PC-9 (cell line): ENCODE measurements around the gene RANGAP1. TPM values are rescaled to one million over a fixed set of nuclear protein-coding genes. Genes with fewer than 3 reads are reported as not detected.
A peak's percentile ranks its signal among the peaks of the same experiment; 100 is the strongest.

Experiments
- BruUV-seq: library from RNA; stranded (reverse); fragments of 400-500 nt; replicated peaks from 2 replicates; lab custom pipeline; 2021; lab: Mats Ljungman, UMichigan
- CTCF ChIA-PET: fragments of 300-600 bp; sonication (Branson Sonifier 250); formaldehyde crosslinking; loops from one replicate; lab custom pipeline; 2022; ENCODE audit warnings: antibody characterized with exemption; lab: Charles Lee
- POLR2A ChIA-PET: fragments of 300-600 bp; sonication (Branson Sonifier 250); formaldehyde crosslinking; loops from one replicate; lab custom pipeline; 2022; ENCODE audit warnings: antibody characterized with exemption; ENCODE audit not compliant: unreplicated experiment; lab: Charles Lee
- DNase-seq, 2 experiments: peaks; one replicate each; pipeline versions ENCODE4 v3.0.0 to v3.0.0-alpha.2; 2015 to 2022; ENCODE audit warnings: mixed read lengths in 1 of 2
- H2AFZ ChIP-seq: fragments of 200-600 bp; sonication (generic); 2 replicates; pipeline ENCODE4 v1.8.1; 2017; ENCODE audit warnings: antibody characterized with exemption
- H3F3A ChIP-seq: fragments of 200-600 bp; sonication (generic); 2 replicates; pipeline ENCODE4 v1.8.1; 2017; ENCODE audit warnings: antibody characterized with exemption, mild to moderate bottlenecking, low read depth; ENCODE audit not compliant: insufficient read depth
- H3K27ac ChIP-seq: fragments of 200-600 bp; sonication (generic); 2 replicates; pipeline ENCODE4 v1.6.1; 2016; ENCODE audit warnings: mixed run types
- H3K27me3 ChIP-seq: fragments of 200-600 bp; sonication (generic); 2 replicates; pipeline ENCODE4 v1.6.1; 2016; ENCODE audit warnings: low read depth, mixed run types; ENCODE audit not compliant: insufficient read depth
- H3K36me3 ChIP-seq: fragments of 200-600 bp; sonication (generic); 2 replicates; pipeline ENCODE4 v1.6.1; 2016; ENCODE audit warnings: low read depth, mixed run types
- H3K4me1 ChIP-seq: fragments of 200-600 bp; sonication (generic); replicated peaks from 2 replicates; pipeline ENCODE4 v1.6.1; 2016; ENCODE audit warnings: mixed run types; ENCODE audit not compliant: insufficient read depth
- H3K4me2 ChIP-seq: fragments of 200-600 bp; sonication (generic); 2 replicates; pipeline ENCODE4 v1.6.1; 2017; ENCODE audit warnings: mixed run types
- H3K4me3 ChIP-seq: fragments of 200-600 bp; sonication (generic); 2 replicates; pipeline ENCODE4 v1.6.1; 2016; ENCODE audit warnings: mixed run types
- H3K79me2 ChIP-seq: fragments of 200-600 bp; sonication (generic); 2 replicates; pipeline ENCODE4 v1.6.1; 2017; ENCODE audit warnings: low read depth, mixed run types
- H3K9me2 ChIP-seq: fragments of 200-600 bp; sonication (generic); 2 replicates; pipeline ENCODE4 v1.8.1; 2017; ENCODE audit warnings: mild to moderate bottlenecking; ENCODE audit not compliant: insufficient read depth
- H3K9me3 ChIP-seq: fragments of 200-600 bp; sonication (generic); 2 replicates; pipeline ENCODE4 v1.8.1; 2016; ENCODE audit warnings: low read depth; ENCODE audit not compliant: insufficient read depth
- H4K20me1 ChIP-seq: fragments of 200-600 bp; sonication (generic); 2 replicates; pipeline ENCODE4 v1.8.1; 2017; ENCODE audit not compliant: insufficient read depth
- EZH2 ChIP-seq: fragments of 200-600 bp; sonication (generic); IDR thresholded peaks from 2 replicates; pipeline ENCODE4 v1.8.0; 2017; ENCODE audit warnings: antibody characterized with exemption, low read depth
- intact Hi-C: fragments of 100-400 bp; cut with micrococcal nuclease; formaldehyde crosslinking; loops from one replicate; pipeline ENCODE4 v1.10.0; 2022; ENCODE audit not compliant: unreplicated experiment
- total RNA-seq: library from RNA; stranded (reverse); gene quantifications from 2 replicates; pipeline ENCODE4 v1.2.3, GENCODE V29; 2021
- TF ChIP-seq, protein P1 (sequence below): fragments of 200-600 bp; sonication (generic); conservative IDR thresholded peaks from 2 replicates; pipeline ENCODE4 v1.6.1; 2017; ENCODE audit warnings: mixed run types, antibody characterized with exemption, mild to moderate bottlenecking, moderate library complexity

RANGAP1 gene
- total RNA-seq, 1 experiment from 2014 or later: 142 TPM

DNA sequence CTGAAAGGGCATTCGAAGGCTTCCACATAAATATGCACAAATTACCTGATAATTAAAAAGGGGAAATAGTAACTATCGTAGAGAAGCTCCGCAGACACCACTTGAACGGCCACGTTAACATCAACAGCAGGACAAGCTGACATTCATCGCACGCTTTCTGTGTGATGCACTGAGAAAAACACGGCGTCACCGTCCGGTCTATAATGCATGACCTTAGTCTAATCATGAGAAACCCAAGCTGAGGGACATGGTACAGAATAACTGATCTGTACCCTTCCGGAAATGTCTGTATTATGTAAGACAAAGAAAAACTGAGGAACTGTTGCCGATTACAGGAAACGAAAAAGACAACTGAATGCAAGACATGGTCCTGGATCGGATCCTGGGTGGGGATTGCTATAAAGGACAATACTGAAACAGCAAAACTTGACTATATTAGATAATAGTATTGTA lies 678 bp upstream of the RANGAP1 start:
- Histone ChIP-seq H3K4me1 (peaks cover 62% of the 10 kb centered on the region), H3K36me3 (peaks cover 16% of the 10 kb centered on the region), H3K9me3 (no peaks in the 10 kb centered on the region), H3K4me2 (peak overlapping the region; percentile 96), H3K27me3 (no peaks in the 10 kb centered on the region), H3K4me3 (peak overlapping the region; percentile 70), H3K79me2 (peaks cover 50% of the 10 kb centered on the region), H2AFZ (peak overlapping the region; percentile 86), H3K27ac (peak overlapping the region; percentile 93), H3F3A (peaks cover 86% of the 10 kb centered on the region), H4K20me1 (peaks cover 24% of the 10 kb centered on the region), H3K9me2 (no peaks in the 10 kb centered on the region)
- CTCF ChIA-PET: no interaction called here
- POLR2A ChIA-PET: interaction anchor here (0.6 to 1.2 kb wide), 5 partner anchors 15 to 95 kb away, joined by 4 to 8 read pairs (median 7); partner anchors contain the start of genes TEF and ZC3H7B
- TF ChIP-seq EZH2: no peak
- TF ChIP-seq, protein P1, sequence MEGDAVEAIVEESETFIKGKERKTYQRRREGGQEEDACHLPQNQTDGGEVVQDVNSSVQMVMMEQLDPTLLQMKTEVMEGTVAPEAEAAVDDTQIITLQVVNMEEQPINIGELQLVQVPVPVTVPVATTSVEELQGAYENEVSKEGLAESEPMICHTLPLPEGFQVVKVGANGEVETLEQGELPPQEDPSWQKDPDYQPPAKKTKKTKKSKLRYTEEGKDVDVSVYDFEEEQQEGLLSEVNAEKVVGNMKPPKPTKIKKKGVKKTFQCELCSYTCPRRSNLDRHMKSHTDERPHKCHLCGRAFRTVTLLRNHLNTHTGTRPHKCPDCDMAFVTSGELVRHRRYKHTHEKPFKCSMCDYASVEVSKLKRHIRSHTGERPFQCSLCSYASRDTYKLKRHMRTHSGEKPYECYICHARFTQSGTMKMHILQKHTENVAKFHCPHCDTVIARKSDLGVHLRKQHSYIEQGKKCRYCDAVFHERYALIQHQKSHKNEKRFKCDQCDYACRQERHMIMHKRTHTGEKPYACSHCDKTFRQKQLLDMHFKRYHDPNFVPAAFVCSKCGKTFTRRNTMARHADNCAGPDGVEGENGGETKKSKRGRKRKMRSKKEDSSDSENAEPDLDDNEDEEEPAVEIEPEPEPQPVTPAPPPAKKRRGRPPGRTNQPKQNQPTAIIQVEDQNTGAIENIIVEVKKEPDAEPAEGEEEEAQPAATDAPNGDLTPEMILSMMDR: no peak
- no peak for DNase-seq
- intact Hi-C loops: loop anchor here (1.0 to 5.0 kb wide), 3 partner anchors 15 to 96 kb away; partner anchors contain the start of genes TEF and ZC3H7B
- TSS peak; percentile 23 for BruUV-seq

DNA sequence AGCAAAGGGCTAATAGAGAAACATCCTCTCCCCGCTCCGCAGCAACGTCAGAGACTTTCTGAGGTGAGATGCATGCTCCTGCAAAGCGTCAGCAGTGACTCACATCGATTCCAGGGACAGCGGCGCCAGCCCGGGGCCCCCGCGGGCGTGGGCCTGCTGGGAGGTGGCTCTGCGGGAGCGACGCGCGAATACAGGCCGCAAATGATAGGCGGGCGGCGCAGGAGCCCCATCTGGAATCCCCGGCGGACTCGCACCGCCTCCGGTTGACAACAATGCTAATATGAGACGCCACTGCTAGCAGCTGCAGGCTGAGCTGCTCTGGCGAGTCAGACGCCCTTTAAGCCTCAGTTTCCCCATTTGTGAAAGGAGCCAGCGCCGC lies 557 bp downstream of the RANGAP1 start:
- peaks cover 52% of the 10 kb centered on the region for H3K4me1 ChIP-seq
- H3K27me3 ChIP-seq: no peaks in the 10 kb centered on the region
- H3K27ac ChIP-seq: peak overlapping the region; percentile 78
- H3K4me2 ChIP-seq: peak overlapping the region; percentile 98
- H4K20me1 ChIP-seq: peaks cover 36% of the 10 kb centered on the region
- H2AFZ ChIP-seq: peak overlapping the region; percentile 86
- H3K36me3 ChIP-seq: peaks cover 28% of the 10 kb centered on the region
- H3K9me2 ChIP-seq: no peaks in the 10 kb centered on the region
- peak; percentile 81 to 86 for DNase-seq
- intact Hi-C loops: loop anchor here (1.0 to 5.0 kb wide), 3 partner anchors 82 to 161 kb away; partner anchors contain the start of genes TEF and TOB2
- peaks cover 82% of the 10 kb centered on the region for H3F3A ChIP-seq
- H3K9me3 ChIP-seq: no peaks in the 10 kb centered on the region
- H3K4me3 ChIP-seq: peak overlapping the region; percentile 99
- POLR2A ChIA-PET: interaction anchor here (1.0 to 1.2 kb wide), 2 partner anchors 16 to 97 kb away, joined by 7 to 8 read pairs; partner anchors contain the start of genes TEF and ZC3H7B
- TF ChIP-seq, protein P1: no peak
- no peak for TF ChIP-seq EZH2
- no TSS peak for BruUV-seq
- CTCF ChIA-PET: interaction anchor here (0.5 kb wide), 1 partner anchor 190 kb away, joined by 7 read pairs; no protein-coding TSS in a partner anchor
- H3K79me2 ChIP-seq: peaks cover 61% of the 10 kb centered on the region

DNA sequence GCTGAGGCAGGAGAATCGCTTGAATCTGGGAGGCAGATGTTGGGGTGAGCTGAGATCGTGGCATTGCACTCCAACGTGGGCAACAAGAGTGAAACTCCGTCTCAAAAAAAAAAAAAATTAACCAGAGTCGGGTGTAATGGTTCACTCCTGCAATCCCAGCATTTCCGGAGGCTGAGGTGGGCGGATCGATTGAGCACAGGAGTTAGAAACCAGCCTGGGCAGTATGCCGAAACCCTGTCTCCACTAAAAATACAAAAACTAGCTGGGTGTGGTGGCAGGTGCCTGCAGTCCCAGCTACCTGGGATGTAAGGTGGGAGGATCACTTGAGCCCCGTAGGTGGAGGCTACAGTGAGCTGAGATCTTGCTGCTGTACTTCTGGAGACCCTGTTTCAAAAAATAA lies 1.5 kb downstream of the RANGAP1 start:
- H3K27me3 ChIP-seq: no peaks in the 10 kb centered on the region
- H3K27ac ChIP-seq: peak overlapping the region; percentile 78
- no TSS peak for BruUV-seq
- peaks cover 32% of the 10 kb centered on the region for H3K36me3 ChIP-seq
- H3K79me2 ChIP-seq: peaks cover 67% of the 10 kb centered on the region
- H2AFZ ChIP-seq: no peak overlapping the region
- no peaks in the 10 kb centered on the region for H3K9me2 ChIP-seq
- H3K4me3 ChIP-seq: peak overlapping the region; percentile 99
- ChIA-PET CTCF (no interaction called here), POLR2A (no interaction called here)
- H3F3A ChIP-seq: peaks cover 72% of the 10 kb centered on the region
- intact Hi-C loops: no loop called here
- H3K4me1 ChIP-seq: peaks cover 42% of the 10 kb centered on the region
- H4K20me1 ChIP-seq: peaks cover 37% of the 10 kb centered on the region
- peak; percentile 43 to 71 for DNase-seq
- no peaks in the 10 kb centered on the region for H3K9me3 ChIP-seq
- peak overlapping the region; percentile 98 for H3K4me2 ChIP-seq
- TF ChIP-seq, protein P1: no peak
